ENCODE data around the gene FOXN1.

GRCh38 chr17:28552176-28552999 lies 46.2 kb downstream of the FOXN1 start, which contains the start of gene UNC119:
- TF ChIP-seq RCOR1 (IDR thresholded peaks at IDR 0.05; ENCODE audit: insufficient replicate concordance, low read length), result no peak
- 0 out of 2 replicates have a peak, but pooled peaks have one; percentile 41 for TF ChIP-seq POLR2A (IDR thresholded peaks at IDR 0.05; ENCODE audit: low read depth, low read length)
- no peak for TF ChIP-seq CTCF (conservative IDR thresholded peaks at IDR 0.05; ENCODE audit: low read depth, low read length)
- peak; percentile 39; the same call in 1 of the 2 replicates for TF ChIP-seq MAZ (IDR thresholded peaks at IDR 0.05; ENCODE audit: borderline replicate concordance, low read depth, low read length)
- peak; percentile 6; the same call in 1 of the 2 replicates for TF ChIP-seq MXI1 (IDR thresholded peaks at IDR 0.05; ENCODE audit: borderline replicate concordance, low read depth, low read length)
- TF ChIP-seq SMC3 (IDR thresholded peaks at IDR 0.05; ENCODE audit: low read depth, low read length), result no peak
- TF ChIP-seq MAFK (IDR thresholded peaks at IDR 0.05; ENCODE audit: low read depth, low read length), result no peak
- TF ChIP-seq BHLHE40 (IDR thresholded peaks at IDR 0.05; ENCODE audit: low read depth, low read length), result no peak
